Measurements from ENCODE around the gene GNAT1. TPM values are rescaled to one million over a fixed set of nuclear protein-coding genes. Genes with fewer than 3 reads are reported as not detected.

The GNAT1 gene
- total RNA-seq, 1 experiment from 2014 or later = 0.13 TPM

GRCh38 chr3:50151728-50152127 is 39.7 kb upstream of the GNAT1 start:
- DNase-seq (ENCODE audit: low spot score) (no peak), ATAC-seq (no peak)
- Mint-ChIP-seq H3K36me3 (no peaks in the 10 kb centered on the region), H3K4me3 (no peak overlapping the region), H3K27ac (no peak overlapping the region), H3K4me1 (peaks cover 49% of the 10 kb centered on the region), H3K9me3 (no peaks in the 10 kb centered on the region), H3K27me3 (ENCODE audit: low read depth) (peaks cover 26% of the 10 kb centered on the region)
- TF ChIP-seq, protein P1, sequence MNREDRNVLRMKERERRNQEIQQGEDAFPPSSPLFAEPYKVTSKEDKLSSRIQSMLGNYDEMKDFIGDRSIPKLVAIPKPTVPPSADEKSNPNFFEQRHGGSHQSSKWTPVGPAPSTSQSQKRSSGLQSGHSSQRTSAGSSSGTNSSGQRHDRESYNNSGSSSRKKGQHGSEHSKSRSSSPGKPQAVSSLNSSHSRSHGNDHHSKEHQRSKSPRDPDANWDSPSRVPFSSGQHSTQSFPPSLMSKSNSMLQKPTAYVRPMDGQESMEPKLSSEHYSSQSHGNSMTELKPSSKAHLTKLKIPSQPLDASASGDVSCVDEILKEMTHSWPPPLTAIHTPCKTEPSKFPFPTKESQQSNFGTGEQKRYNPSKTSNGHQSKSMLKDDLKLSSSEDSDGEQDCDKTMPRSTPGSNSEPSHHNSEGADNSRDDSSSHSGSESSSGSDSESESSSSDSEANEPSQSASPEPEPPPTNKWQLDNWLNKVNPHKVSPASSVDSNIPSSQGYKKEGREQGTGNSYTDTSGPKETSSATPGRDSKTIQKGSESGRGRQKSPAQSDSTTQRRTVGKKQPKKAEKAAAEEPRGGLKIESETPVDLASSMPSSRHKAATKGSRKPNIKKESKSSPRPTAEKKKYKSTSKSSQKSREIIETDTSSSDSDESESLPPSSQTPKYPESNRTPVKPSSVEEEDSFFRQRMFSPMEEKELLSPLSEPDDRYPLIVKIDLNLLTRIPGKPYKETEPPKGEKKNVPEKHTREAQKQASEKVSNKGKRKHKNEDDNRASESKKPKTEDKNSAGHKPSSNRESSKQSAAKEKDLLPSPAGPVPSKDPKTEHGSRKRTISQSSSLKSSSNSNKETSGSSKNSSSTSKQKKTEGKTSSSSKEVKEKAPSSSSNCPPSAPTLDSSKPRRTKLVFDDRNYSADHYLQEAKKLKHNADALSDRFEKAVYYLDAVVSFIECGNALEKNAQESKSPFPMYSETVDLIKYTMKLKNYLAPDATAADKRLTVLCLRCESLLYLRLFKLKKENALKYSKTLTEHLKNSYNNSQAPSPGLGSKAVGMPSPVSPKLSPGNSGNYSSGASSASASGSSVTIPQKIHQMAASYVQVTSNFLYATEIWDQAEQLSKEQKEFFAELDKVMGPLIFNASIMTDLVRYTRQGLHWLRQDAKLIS (CRISPR knock-in tag; IDR thresholded peaks at IDR 0.05; ENCODE audit: borderline replicate concordance) = no peak
- no peak for TF ChIP-seq ZNF263 (CRISPR knock-in tag; IDR thresholded peaks at IDR 0.05; ENCODE audit: low read depth)
- TF ChIP-seq ESRRA (CRISPR knock-in tag; IDR thresholded peaks at IDR 0.05; ENCODE audit: borderline replicate concordance) = no peak
- no peak for TF ChIP-seq MAX (CRISPR knock-in tag; IDR thresholded peaks at IDR 0.05)
- no peak for TF ChIP-seq IRF1 (CRISPR knock-in tag; IDR thresholded peaks at IDR 0.05)
- no peak for TF ChIP-seq NR3C1 (CRISPR knock-in tag; conservative IDR thresholded peaks at IDR 0.05; ENCODE audit: low read depth)
- TF ChIP-seq EMX1 (CRISPR knock-in tag; IDR thresholded peaks at IDR 0.05) = no peak
- TF ChIP-seq ZNF219 (CRISPR knock-in tag; IDR thresholded peaks at IDR 0.05; ENCODE audit: borderline replicate concordance) = no peak
- TF ChIP-seq ATF6 (CRISPR knock-in tag; IDR thresholded peaks at IDR 0.05) = no peak
- TF ChIP-seq ZNF425 (CRISPR knock-in tag; conservative IDR thresholded peaks at IDR 0.05) = no peak
- no peak for TF ChIP-seq HMGA2 (CRISPR knock-in tag; IDR thresholded peaks at IDR 0.05)
- TF ChIP-seq, protein P2, sequence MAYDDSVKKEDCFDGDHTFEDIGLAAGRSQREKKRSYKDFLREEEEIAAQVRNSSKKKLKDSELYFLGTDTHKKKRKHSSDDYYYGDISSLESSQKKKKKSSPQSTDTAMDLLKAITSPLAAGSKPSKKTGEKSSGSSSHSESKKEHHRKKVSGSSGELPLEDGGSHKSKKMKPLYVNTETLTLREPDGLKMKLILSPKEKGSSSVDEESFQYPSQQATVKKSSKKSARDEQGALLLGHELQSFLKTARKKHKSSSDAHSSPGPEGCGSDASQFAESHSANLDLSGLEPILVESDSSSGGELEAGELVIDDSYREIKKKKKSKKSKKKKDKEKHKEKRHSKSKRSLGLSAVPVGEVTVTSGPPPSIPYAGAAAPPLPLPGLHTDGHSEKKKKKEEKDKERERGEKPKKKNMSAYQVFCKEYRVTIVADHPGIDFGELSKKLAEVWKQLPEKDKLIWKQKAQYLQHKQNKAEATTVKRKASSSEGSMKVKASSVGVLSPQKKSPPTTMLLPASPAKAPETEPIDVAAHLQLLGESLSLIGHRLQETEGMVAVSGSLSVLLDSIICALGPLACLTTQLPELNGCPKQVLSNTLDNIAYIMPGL (CRISPR knock-in tag; IDR thresholded peaks at IDR 0.05) = no peak
- TF ChIP-seq, protein P3, sequence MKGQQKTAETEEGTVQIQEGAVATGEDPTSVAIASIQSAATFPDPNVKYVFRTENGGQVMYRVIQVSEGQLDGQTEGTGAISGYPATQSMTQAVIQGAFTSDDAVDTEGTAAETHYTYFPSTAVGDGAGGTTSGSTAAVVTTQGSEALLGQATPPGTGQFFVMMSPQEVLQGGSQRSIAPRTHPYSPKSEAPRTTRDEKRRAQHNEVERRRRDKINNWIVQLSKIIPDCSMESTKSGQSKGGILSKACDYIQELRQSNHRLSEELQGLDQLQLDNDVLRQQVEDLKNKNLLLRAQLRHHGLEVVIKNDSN (CRISPR knock-in tag; IDR thresholded peaks at IDR 0.05) = no peak
- no peak for TF ChIP-seq ZNF512 (CRISPR knock-in tag; IDR thresholded peaks at IDR 0.05; ENCODE audit: borderline replicate concordance)
- no peak for TF ChIP-seq JAZF1 (CRISPR knock-in tag; IDR thresholded peaks at IDR 0.05)
- no peak for TF ChIP-seq SP1 (CRISPR knock-in tag; conservative IDR thresholded peaks at IDR 0.05)
- ChIA-PET CTCF (interaction anchor here (0.7 to 3.0 kb wide), 5 partner anchors 27 to 43 kb away, joined by 3 to 13 read pairs (median 4); no protein-coding TSS in a partner anchor), POLR2A (interaction anchor here (0.9 kb wide), 1 partner anchor 29 kb away, joined by 3 read pairs; no protein-coding TSS in a partner anchor)
